ENCODE data around the gene BST1. TPM values are rescaled to one million over a fixed set of nuclear protein-coding genes. Genes with fewer than 3 reads are reported as not detected.
A peak's percentile ranks its signal among the peaks of the same experiment; 100 is the strongest.

Gene BST1
- total and polyA plus RNA-seq, 4 experiments from 2014 or later: 0.44 to 0.75 (median 0.53) TPM; not detected in 1

- Mint-ChIP-seq H3K27ac (no peak overlapping the region), H3K9me3 (no peaks in the 10 kb centered on the region), H3K27me3 (no peaks in the 10 kb centered on the region), H3K4me1 (peaks cover 0 to 4% (median 0%) of the 10 kb centered on the region in 4 donors), H3K4me3 (no peak overlapping the region), H3K36me3 (no peaks in the 10 kb centered on the region)
- no peak for DNase-seq
- intact Hi-C loops (cut with micrococcal nuclease): no loop called here
- Histone ChIP-seq H3K27ac (ENCODE audit: low read depth, low read length) (no peak overlapping the region), H3K27me3 (ENCODE audit: insufficient read depth, low read length) (no peaks in the 10 kb centered on the region), H3K36me3 (ENCODE audit: insufficient read depth, low read length) (no peaks in the 10 kb centered on the region), H3K4me3 (ENCODE audit: low read length in 2 of 2) (no peak overlapping the region), H3K9me3 (ENCODE audit: control insufficient read depth in 1 of 2, low read length in 2 of 2) (no peaks in the 10 kb centered on the region), H3K4me1 (ENCODE audit: insufficient read depth, low read length) (no peaks in the 10 kb centered on the region)
- ChIA-PET POLR2A (ENCODE audit: partially characterized antibody) (no interaction called here), CTCF (ENCODE audit: partially characterized antibody) (interaction anchor here (1.3 kb wide), 1 partner anchor 22 kb away, joined by 3 read pairs; no protein-coding TSS in a partner anchor)
Measured at GRCh38 chr4:15676039-15676438, 26.8 kb upstream of the BST1 start.

GRCh38 chr4:15676899-15677298 is 26.0 kb upstream of the BST1 start:
- intact Hi-C loops (cut with micrococcal nuclease): no loop called here
- no peaks in the 10 kb centered on the region for H3K9me3 Mint-ChIP-seq
- H3K36me3 Mint-ChIP-seq: no peaks in the 10 kb centered on the region
- H3K4me1 Mint-ChIP-seq: peaks cover 0 to 8% (median 4%) of the 10 kb centered on the region in 4 donors
- no peak for DNase-seq
- Histone ChIP-seq H3K27me3 (ENCODE audit: insufficient read depth, low read length) (no peaks in the 10 kb centered on the region), H3K9me3 (ENCODE audit: control insufficient read depth in 1 of 2, low read length in 2 of 2) (no peaks in the 10 kb centered on the region), H3K4me1 (ENCODE audit: insufficient read depth, low read length) (no peaks in the 10 kb centered on the region), H3K36me3 (ENCODE audit: insufficient read depth, low read length) (no peaks in the 10 kb centered on the region), H3K4me3 (ENCODE audit: low read length in 2 of 2) (no peak overlapping the region), H3K27ac (ENCODE audit: low read depth, low read length) (no peak overlapping the region)
- no peaks in the 10 kb centered on the region for H3K27me3 Mint-ChIP-seq
- no peak overlapping the region for H3K27ac Mint-ChIP-seq
- H3K4me3 Mint-ChIP-seq: no peak overlapping the region
- ChIA-PET POLR2A (ENCODE audit: partially characterized antibody) (no interaction called here), CTCF (ENCODE audit: partially characterized antibody) (no interaction called here)

- intact Hi-C loops (cut with micrococcal nuclease): no loop called here
- CTCF ChIA-PET (ENCODE audit: partially characterized antibody): no interaction called here
- peaks cover 6 to 15% (median 10%) of the 10 kb centered on the region in 4 donors for H3K4me1 Mint-ChIP-seq
- no peaks in the 10 kb centered on the region for H3K9me3 Mint-ChIP-seq
- H3K36me3 Mint-ChIP-seq: no peaks in the 10 kb centered on the region
- DNase-seq: no peak
- Histone ChIP-seq H3K4me1 (ENCODE audit: insufficient read depth, low read length) (peaks cover 4% of the 10 kb centered on the region), H3K27me3 (ENCODE audit: insufficient read depth, low read length) (no peaks in the 10 kb centered on the region), H3K4me3 (ENCODE audit: low read length in 2 of 2) (no peak overlapping the region), H3K27ac (ENCODE audit: low read depth, low read length) (no peak overlapping the region), H3K36me3 (ENCODE audit: insufficient read depth, low read length) (no peaks in the 10 kb centered on the region), H3K9me3 (ENCODE audit: control insufficient read depth in 1 of 2, low read length in 2 of 2) (no peaks in the 10 kb centered on the region)
- H3K27ac Mint-ChIP-seq: no peak overlapping the region
- POLR2A ChIA-PET (ENCODE audit: partially characterized antibody): no interaction called here
- no peaks in the 10 kb centered on the region for H3K27me3 Mint-ChIP-seq
- H3K4me3 Mint-ChIP-seq: no peak overlapping the region
Measured at GRCh38 chr4:15677507-15677988, 25.3 kb upstream of the BST1 start.

- H3K4me3 Mint-ChIP-seq: peak overlapping the region; percentile 90 to 98 (median 96)
- peak overlapping the region in 4 of 7 donors; percentile 18 to 86 (median 46) for H3K27ac Mint-ChIP-seq
- DNase-seq: no peak
- H3K36me3 ChIP-seq (ENCODE audit: insufficient read depth, low read length): no peaks in the 10 kb centered on the region
- H3K9me3 Mint-ChIP-seq: no peaks in the 10 kb centered on the region
- H3K4me1 ChIP-seq (ENCODE audit: insufficient read depth, low read length): peaks cover 30% of the 10 kb centered on the region
- intact Hi-C loops (cut with micrococcal nuclease): loop anchor here (1.0 to 5.0 kb wide), 4 partner anchors 26 to 677 kb away; partner anchors contain the start of gene FBXL5
- CTCF ChIA-PET (ENCODE audit: partially characterized antibody): no interaction called here
- H3K27me3 Mint-ChIP-seq: no peaks in the 10 kb centered on the region
- POLR2A ChIA-PET (ENCODE audit: partially characterized antibody): interaction anchor here (0.7 to 3.1 kb wide), 9 partner anchors 11 to 678 kb away, joined by 3 to 41 read pairs (median 10); partner anchors contain the start of genes CPEB2 and FBXL5
- H3K4me3 ChIP-seq (ENCODE audit: low read length in 2 of 2): peak overlapping the region; percentile 72 to 99
- peaks cover under 1% of the 10 kb centered on the region in 2 donors for H3K36me3 Mint-ChIP-seq
- H3K9me3 ChIP-seq (ENCODE audit: control insufficient read depth in 1 of 2, low read length in 2 of 2): no peaks in the 10 kb centered on the region
- H3K27me3 ChIP-seq (ENCODE audit: insufficient read depth, low read length): no peaks in the 10 kb centered on the region
- peaks cover 25 to 42% (median 33%) of the 10 kb centered on the region in 4 donors for H3K4me1 Mint-ChIP-seq
- H3K27ac ChIP-seq (ENCODE audit: low read depth, low read length): peak overlapping the region; percentile 70
Measured at GRCh38 chr4:15681067-15681371, 21.8 kb upstream of the BST1 start.

GRCh38 chr4:15681372-15682241 is 21.3 kb upstream of the BST1 start, which contains the start of gene FAM200B:
TSS of gene FAM200B (plus strand) at chr4:15681827. CDS start at chr4:15686978, 5,151 bp downstream.
- no peaks in the 10 kb centered on the region for H3K9me3 ChIP-seq (ENCODE audit: control insufficient read depth in 1 of 2, low read length in 2 of 2)
- H3K27me3 Mint-ChIP-seq: no peaks in the 10 kb centered on the region
- peak within 1 kb of the TSS; percentile 90 to 98 (median 96) for H3K4me3 Mint-ChIP-seq
- peaks cover 26 to 47% (median 35%) of the 10 kb centered on the region in 4 donors for H3K4me1 Mint-ChIP-seq
- POLR2A ChIA-PET (ENCODE audit: partially characterized antibody): interaction anchor here (0.7 to 3.1 kb wide), 13 partner anchors 10 to 679 kb away, joined by 3 to 41 read pairs (median 5); partner anchors contain the start of genes BST1, CPEB2 and FBXL5
- peaks cover 7% of the 10 kb centered on the region in 2 donors for H3K36me3 Mint-ChIP-seq
- intact Hi-C loops (cut with micrococcal nuclease): loop anchor here (1.0 to 5.0 kb wide), 5 partner anchors 26 to 681 kb away; partner anchors contain the start of gene FBXL5
- H3K27ac ChIP-seq (ENCODE audit: low read depth, low read length): peak within 1 kb of the TSS; percentile 70
- H3K4me1 ChIP-seq (ENCODE audit: insufficient read depth, low read length): peaks cover 30% of the 10 kb centered on the region
- peak within 1 kb of the TSS; percentile 86 to 98 (median 97) for H3K27ac Mint-ChIP-seq
- CTCF ChIA-PET (ENCODE audit: partially characterized antibody): interaction anchor here (1.0 to 1.5 kb wide), 4 partner anchors 26 to 680 kb away, joined by 4 to 5 read pairs (median 4); no protein-coding TSS in a partner anchor
- H3K9me3 Mint-ChIP-seq: no peaks in the 10 kb centered on the region
- H3K27me3 ChIP-seq (ENCODE audit: insufficient read depth, low read length): no peaks in the 10 kb centered on the region
- peak within 1 kb of the TSS; percentile 72 to 99 for H3K4me3 ChIP-seq (ENCODE audit: low read length in 2 of 2)
- peak; percentile 92 to 96 (median 93) for DNase-seq
- peaks cover 4% of the 10 kb centered on the region for H3K36me3 ChIP-seq (ENCODE audit: insufficient read depth, low read length)

GRCh38 chr4:15682242-15683142 is 20.4 kb upstream of the BST1 start:
- Histone ChIP-seq H3K27me3 (ENCODE audit: insufficient read depth, low read length) (no peaks in the 10 kb centered on the region), H3K4me3 (ENCODE audit: low read length in 2 of 2) (peak overlapping the region; percentile 72 to 99), H3K4me1 (ENCODE audit: insufficient read depth, low read length) (peaks cover 30% of the 10 kb centered on the region), H3K27ac (ENCODE audit: low read depth, low read length) (peak overlapping the region; percentile 70), H3K9me3 (ENCODE audit: control insufficient read depth in 1 of 2, low read length in 2 of 2) (no peaks in the 10 kb centered on the region), H3K36me3 (ENCODE audit: insufficient read depth, low read length) (peaks cover 4% of the 10 kb centered on the region)
- Mint-ChIP-seq H3K4me1 (peaks cover 26 to 47% (median 35%) of the 10 kb centered on the region in 4 donors), H3K27me3 (no peaks in the 10 kb centered on the region), H3K36me3 (peaks cover 14 to 15% of the 10 kb centered on the region in 2 donors), H3K4me3 (peak overlapping the region; percentile 90 to 98 (median 96)), H3K27ac (peak overlapping the region; percentile 86 to 98 (median 97)), H3K9me3 (no peaks in the 10 kb centered on the region)
- ChIA-PET POLR2A (ENCODE audit: partially characterized antibody) (interaction anchor here (0.9 to 3.1 kb wide), 11 partner anchors 9 to 680 kb away, joined by 3 to 41 read pairs (median 7); partner anchors contain the start of genes BST1, CPEB2 and FBXL5), CTCF (ENCODE audit: partially characterized antibody) (interaction anchor here (0.6 to 1.5 kb wide), 6 partner anchors 27 to 681 kb away, joined by 3 to 5 read pairs (median 4); no protein-coding TSS in a partner anchor)
- intact Hi-C loops (cut with micrococcal nuclease): loop anchor here (2.0 to 5.0 kb wide), 2 partner anchors 75 to 682 kb away; no protein-coding TSS in a partner anchor
- no peak for DNase-seq
